Heart left ventricle (tissue), 16 donors: ENCODE data around the gene NPHS1. TPM values are rescaled to one million over a fixed set of nuclear protein-coding genes. Genes with fewer than 3 reads are reported as not detected.
A peak's percentile ranks its signal among the peaks of the same experiment; 100 is the strongest.

Source experiments
- ATAC-seq, 4 donors: fragments of 200-7000 bp; cut with Tn5 transposase; one replicate each; pipeline ENCODE4 v1.9.1; 2020 to 2022; ENCODE audit warnings: moderate library complexity in 4 of 4, mild to moderate bottlenecking in 3 of 4, moderate number of reproducible peaks in 1 of 4
- DNase-seq, 5 donors: peaks; one replicate each; pipeline ENCODE4 v3.0.0-alpha.2; 2020
- H3K27ac ChIP-seq, 12 donors: fragments of 200-600 bp; sonication (generic) in 4 of 12; one replicate each; pipeline versions ENCODE4 v1.5.0 to v1.8.0; 2016 to 2022; ENCODE audit warnings: mild to moderate bottlenecking in 2 of 12
- H3K27me3 ChIP-seq, 9 donors: fragments of 200-600 bp; sonication (generic) in 2 of 9; one replicate each; pipeline versions ENCODE4 v1.5.1 to v1.8.0; 2016 to 2022; ENCODE audit warnings: mild to moderate bottlenecking in 3 of 9
- H3K36me3 ChIP-seq, 9 donors: fragments of 200-600 bp; sonication (generic) in 2 of 9; one replicate each; pipeline versions ENCODE4 v1.5.0 to v1.8.0; 2018 to 2022; ENCODE audit warnings: mild to moderate bottlenecking in 2 of 9
- H3K4me1 ChIP-seq, 12 donors: fragments of 200-600 bp; sonication (generic) in 4 of 12; one replicate each; pipeline versions ENCODE4 v1.5.0 to v1.8.0; 2016 to 2022; ENCODE audit warnings: mild to moderate bottlenecking in 3 of 12
- H3K4me3 ChIP-seq, 12 donors: fragments of 200-600 bp; sonication (generic) in 4 of 12; one replicate each; pipeline versions ENCODE4 v1.5.0 to v1.8.0; 2017 to 2022; ENCODE audit warnings: mild to moderate bottlenecking in 9 of 12, moderate library complexity in 4 of 12
- H3K9me3 ChIP-seq, 12 donors: fragments of 200-600 bp; sonication (generic) in 4 of 12; one replicate each; pipeline versions ENCODE4 v1.5.0 to v1.8.0; 2016 to 2022; ENCODE audit warnings: mild to moderate bottlenecking in 1 of 12
- CTCF ChIP-seq, 12 donors: fragments of 200-600 bp; sonication (generic) in 4 of 12; IDR thresholded peaks; one replicate each; pipeline versions ENCODE4 v1.5.0 to v1.8.0; 2018 to 2022; ENCODE audit warnings: antibody characterized with exemption in 12 of 12, mild to moderate bottlenecking in 5 of 12
- POLR2A ChIP-seq, 2 donors: fragments of 450-650 bp; IDR thresholded peaks; one replicate each; pipeline ENCODE4 v1.6.1; 2017; ENCODE audit warnings: antibody characterized with exemption in 2 of 2, mild to moderate bottlenecking in 2 of 2, moderate library complexity in 2 of 2
- WGBS, 4 donors: extraction: QIAGEN DNeasy Blood & Tissue Kit in 2 of 4; methylation state at CpG; one replicate each; pipeline versions ENCODE4 v1.1.5 to v1.1.7; 2013 to 2018; 5-methylcytosine and 5-hydroxymethylcytosine counted together
- intact Hi-C, 10 donors: fragments of 100-400 bp; cut with DNase I; formaldehyde crosslinking; loops; one replicate each; pipeline versions ENCODE4 v1.11.1 to v1.14.2; 2022
- polyA plus RNA-seq, 2 donors: library from polyadenylated mRNA; stranded (reverse); fragments of 200-250 nt; gene quantifications; one replicate each; pipeline ENCODE4 v1.2.3, GENCODE V29; 2013
- total RNA-seq, 9 donors: library from RNA; depleted of rRNA in 2 of 9; stranded (reverse); fragments of >200 nt in 2 of 9; fragmentation: NEBNext Ultra II Directional in 3 of 9; extraction: Animal tissue kit (Norgen Biotek cat#: 25700) in 3 of 9; gene quantifications; one replicate each; pipeline versions ENCODE4 v1.1.0 to v1.2.4, GENCODE V29; 2016 to 2023
- donor health status: ischemic (EF 13 %, LVEDD 7.1; RV severe dilation, severe dysfunction).
- donor health status: healthy with polysubstance abuse.
- donor health status: DM: no; HTN: yes; CAD: no.
- donor health status: DM: no; HTN: no; CAD: no.
- donor health status: ischemic (EF 25% LVEDD 6.9; RV normal size, moderate dysfunction).
- donor health status: ischemic (EF 25% LVEDD 5.7; RV mildly dilated, moderate dysfunction).
- donor health status: healthy.
- donor health status: DM: yes; HTN: yes; CAD: no.
- donor health status: ischemic (EF 35%, LVEDD 5.7; RV mildly dilated, moderate dysfunction).
- donor health status: nonischemic (EF 11% LVEDD 7.7; RV severe dilation, severe dysfunction).
- donor health status: DM: yes; HTN: yes; CAD: no.
- donor health status: PGD.
- donor health status: ischemic (EF 29% LVEDD 5.4; RV normal size, mild dysfunction).
- donor health status: nonischemic (EF 23%, LVEDD 6.1; RV moderate dilation, normal function).

NPHS1 gene
- total and polyA plus RNA-seq, 11 donors, result 1.0 TPM; not detected in 10

DNA sequence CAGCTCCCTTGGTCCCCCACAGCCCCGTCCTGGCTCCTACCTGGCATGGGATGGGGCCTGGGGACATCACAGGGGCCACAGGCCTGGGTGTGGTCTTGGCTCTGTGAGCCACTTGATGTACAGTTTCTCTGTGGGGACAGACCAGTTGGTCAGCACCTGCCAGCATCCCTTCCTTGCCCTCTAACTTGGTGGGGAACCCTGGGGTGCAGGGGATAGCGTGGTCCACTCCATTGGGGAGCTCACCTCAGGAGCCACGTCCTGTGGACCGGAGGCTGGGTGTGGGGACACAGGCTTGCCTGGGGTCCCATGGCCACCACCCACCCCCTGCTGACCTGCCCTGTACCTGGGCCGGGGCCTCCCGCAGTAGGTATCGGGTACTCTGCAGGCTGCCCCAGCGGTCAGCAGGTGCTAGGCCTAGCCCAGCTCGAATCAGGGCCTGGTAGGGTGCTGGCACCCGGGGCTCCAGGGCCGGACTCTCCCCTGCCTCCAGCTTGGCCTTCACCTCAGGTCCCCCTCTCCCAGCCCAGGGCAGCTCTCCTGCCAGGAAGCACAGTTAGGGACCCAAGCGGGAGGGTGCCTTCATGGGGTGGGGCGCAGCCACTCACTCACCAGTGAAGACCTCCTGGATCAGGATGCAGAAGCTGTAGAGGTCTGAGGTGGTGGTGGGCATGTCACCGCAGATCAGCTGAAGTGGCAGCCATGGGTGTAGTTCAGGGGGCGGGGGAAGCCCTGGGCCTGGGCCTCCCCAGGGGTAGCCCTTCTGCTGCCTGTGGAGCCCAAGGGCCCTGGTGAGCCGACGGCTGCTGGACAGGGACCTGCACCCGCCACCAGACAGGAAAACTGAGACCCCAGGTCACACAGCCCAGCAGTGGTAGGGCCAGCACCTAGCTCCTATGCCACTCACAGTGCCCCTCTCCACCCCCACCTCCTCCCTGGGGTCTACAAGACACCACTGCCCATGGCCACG lies 62.0 kb downstream of the NPHS1 start:
- Histone ChIP-seq H3K27ac (no peak overlapping the region), H3K4me3 (no peak overlapping the region), H3K9me3 (no peaks in the 10 kb centered on the region), H3K4me1 (no peaks in the 10 kb centered on the region), H3K27me3 (peaks cover 0 to 4% (median 0%) of the 10 kb centered on the region in 9 donors), H3K36me3 (peaks cover 0 to 2% (median 0%) of the 10 kb centered on the region in 9 donors)
- WGBS, 4 donors, result 82 to 91% (median 87%) methylated on average over 7 to 19 of the region's 19 CpGs
- no peak for DNase-seq
- TF ChIP-seq CTCF (IDR thresholded peaks at IDR 0.05) (no peak), POLR2A (IDR thresholded peaks at IDR 0.05) (no peak)
- intact Hi-C loops, result loop anchor here in 1 of 10 donors (10.0 kb wide), 1 partner anchor 85 kb away; no protein-coding TSS in a partner anchor
- ATAC-seq, result peak in 1 of 4 donors; percentile 15

DNA sequence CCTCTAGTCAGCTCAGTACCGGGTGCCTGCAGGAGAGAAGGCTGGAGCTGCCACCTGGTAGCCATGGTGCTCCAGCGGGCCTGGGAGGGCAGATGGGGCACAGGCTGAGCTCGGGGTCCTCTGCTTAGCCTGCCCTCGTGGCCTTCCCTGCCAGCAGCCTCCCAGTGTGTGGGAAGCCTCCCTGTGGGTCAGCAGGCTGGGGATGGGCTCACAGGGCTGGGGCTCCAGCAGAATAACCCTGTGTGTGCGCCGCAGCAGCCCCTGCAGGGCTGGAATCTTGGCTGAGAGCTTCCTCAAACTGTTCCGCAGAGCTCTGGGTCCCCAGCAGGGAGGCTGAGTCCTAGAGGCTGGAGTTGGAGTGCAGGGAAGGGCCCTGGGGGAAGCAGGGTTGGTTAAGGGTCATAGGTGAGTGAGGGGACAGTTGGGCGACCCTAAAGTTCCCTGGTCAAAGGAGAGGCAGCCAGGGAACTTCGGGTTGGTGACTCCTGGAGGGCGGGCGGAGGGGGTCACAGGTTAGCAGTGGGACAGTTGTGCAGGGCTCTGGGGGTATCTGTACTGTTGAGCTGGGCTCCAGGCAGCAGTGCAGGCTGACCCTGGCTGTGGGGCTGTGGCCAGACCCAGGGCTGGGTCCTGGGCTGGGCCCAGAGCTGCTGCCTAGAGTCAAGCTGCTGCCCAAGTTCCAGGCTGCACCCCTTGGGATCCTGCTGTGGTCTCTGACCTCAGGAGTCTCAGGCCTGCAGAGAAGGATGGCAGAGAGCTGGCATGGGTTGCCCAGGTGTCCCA lies 62.9 kb downstream of the NPHS1 start:
- Histone ChIP-seq H3K4me1 (no peaks in the 10 kb centered on the region), H3K27ac (no peak overlapping the region), H3K9me3 (no peaks in the 10 kb centered on the region), H3K4me3 (no peak overlapping the region), H3K36me3 (peaks cover 0 to 8% (median 0%) of the 10 kb centered on the region in 9 donors), H3K27me3 (no peaks in the 10 kb centered on the region)
- no peak for ATAC-seq
- intact Hi-C loops, result loop anchor here in 1 of 10 donors (10.0 kb wide), 1 partner anchor 85 kb away; no protein-coding TSS in a partner anchor
- WGBS, 4 donors, result 82 to 91% (median 86%) methylated on average over 6 to 11 of the region's 11 CpGs
- DNase-seq, result no peak
- TF ChIP-seq POLR2A (IDR thresholded peaks at IDR 0.05), result no peak

- DNase-seq (no peak), ATAC-seq (no peak)
- H3K27me3 ChIP-seq, result no peaks in the 10 kb centered on the region
- no peaks in the 10 kb centered on the region for H3K4me1 ChIP-seq
- H3K4me3 ChIP-seq, result no peak overlapping the region
- H3K9me3 ChIP-seq, result no peaks in the 10 kb centered on the region
- H3K27ac ChIP-seq, result no peak overlapping the region
- intact Hi-C loops, result loop anchor here in 1 of 10 donors (10.0 kb wide), 1 partner anchor 86 kb away; no protein-coding TSS in a partner anchor
- 82 to 87% (median 84%) methylated on average over 12 of the region's 12 CpGs for WGBS, 4 donors
- H3K36me3 ChIP-seq, result peaks cover 0 to 8% (median 0%) of the 10 kb centered on the region in 9 donors
- TF ChIP-seq POLR2A (IDR thresholded peaks at IDR 0.05) (no peak), CTCF (IDR thresholded peaks at IDR 0.05) (no peak)
Measured at GRCh38 chr19:35788205-35788960, 63.9 kb downstream of the NPHS1 start.

DNA sequence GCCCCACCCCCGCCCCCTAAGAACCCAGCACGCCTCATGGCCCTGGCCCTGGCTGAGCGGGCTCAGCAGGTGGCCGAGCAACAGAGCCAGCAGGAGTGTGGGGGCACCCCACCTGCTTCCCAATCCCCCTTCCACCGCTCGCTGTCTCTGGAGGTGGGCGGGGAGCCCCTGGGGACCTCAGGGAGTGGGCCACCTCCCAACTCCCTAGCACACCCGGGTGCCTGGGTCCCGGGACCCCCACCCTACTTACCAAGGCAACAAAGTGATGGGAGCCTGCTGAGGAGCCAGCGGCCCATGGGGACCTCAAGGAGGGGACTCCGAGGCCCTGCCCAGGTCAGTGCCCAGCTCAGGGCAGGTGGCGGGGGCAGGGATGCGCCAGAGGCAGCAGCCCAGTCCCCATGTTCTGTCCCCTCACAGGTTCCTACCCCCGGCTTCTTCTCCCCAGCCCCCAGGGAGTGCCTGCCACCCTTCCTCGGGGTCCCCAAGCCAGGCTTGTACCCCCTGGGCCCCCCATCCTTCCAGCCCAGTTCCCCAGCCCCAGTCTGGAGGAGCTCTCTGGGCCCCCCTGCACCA lies 65.0 kb downstream of the NPHS1 start:
- DNase-seq (no peak), ATAC-seq (no peak)
- intact Hi-C loops, result loop anchor here in 1 of 10 donors (10.0 kb wide), 1 partner anchor 87 kb away; no protein-coding TSS in a partner anchor
- TF ChIP-seq POLR2A (IDR thresholded peaks at IDR 0.05) (no peak), CTCF (IDR thresholded peaks at IDR 0.05) (no peak)
- WGBS, 4 donors, result 91 to 98% (median 95%) methylated on average over 6 to 15 of the region's 15 CpGs
- H3K4me3 ChIP-seq, result no peak overlapping the region
- H3K36me3 ChIP-seq, result peaks cover 0 to 15% (median 1%) of the 10 kb centered on the region in 9 donors
- no peaks in the 10 kb centered on the region for H3K4me1 ChIP-seq
- no peaks in the 10 kb centered on the region for H3K9me3 ChIP-seq
- no peak overlapping the region for H3K27ac ChIP-seq
- no peaks in the 10 kb centered on the region for H3K27me3 ChIP-seq
